T-helper 22 cell (primary cell): Measurements from ENCODE around the gene PARL.
"Not testable (repeated sequence)": the region's sequence is repeated elsewhere in the genome, so short reads cannot be mapped to it uniquely, and the experiment has no call there.

Experiments used
- DNase-seq: peaks from one replicate; pipeline ENCODE4 v3.0.0-alpha.2; 2020; ENCODE audit warnings: low read depth

The PARL gene

GRCh38 chr3:183904833-183905780, 20.4 kb upstream of the PARL start:
- no peak for DNase-seq

GRCh38 chr3:183898028-183898431, 13.3 kb upstream of the PARL start:
- no peak for DNase-seq

- DNase-seq = no peak
Observed at GRCh38 chr3:183897606-183898005, 12.9 kb upstream of the PARL start.

- DNase-seq = no peak
Observed at GRCh38 chr3:183896610-183897009, 11.9 kb upstream of the PARL start.

GRCh38 chr3:183896184-183896583, 11.5 kb upstream of the PARL start:
- no peak for DNase-seq

GRCh38 chr3:183895774-183896173, 11.1 kb upstream of the PARL start:
- no peak for DNase-seq

GRCh38 chr3:183895296-183895695, 10.6 kb upstream of the PARL start:
- no peak for DNase-seq

GRCh38 chr3:183892610-183893214, 8.0 kb upstream of the PARL start:
- no peak for DNase-seq

GRCh38 chr3:183885766-183886165, 1.1 kb upstream of the PARL start:
- DNase-seq = no peak

GRCh38 chr3:183884097-183884426, 618 bp downstream of the PARL start:
- DNase-seq = no peak

GRCh38 chr3:183883291-183884096, 1.2 kb downstream of the PARL start:
- DNase-seq = no peak

GRCh38 chr3:183880121-183880520, 4.6 kb downstream of the PARL start:
- DNase-seq = no peak

GRCh38 chr3:183879243-183879642, 5.4 kb downstream of the PARL start:
- no peak for DNase-seq

- DNase-seq = no peak
Observed at GRCh38 chr3:183878071-183878470, 6.6 kb downstream of the PARL start.

- not testable (repeated sequence) for DNase-seq
Observed at GRCh38 chr3:183877227-183877626, 7.5 kb downstream of the PARL start.

GRCh38 chr3:183875411-183875810, 9.3 kb downstream of the PARL start:
- no peak for DNase-seq

GRCh38 chr3:183873914-183874313, 10.8 kb downstream of the PARL start:
- DNase-seq = no peak

- no peak for DNase-seq
Observed at GRCh38 chr3:183871541-183871940, 13.1 kb downstream of the PARL start.

- no peak for DNase-seq
Observed at GRCh38 chr3:183870563-183870962, 14.1 kb downstream of the PARL start.

GRCh38 chr3:183868796-183869195, 15.9 kb downstream of the PARL start:
- DNase-seq = no peak

- no peak for DNase-seq
Observed at GRCh38 chr3:183862610-183863009, 22.1 kb downstream of the PARL start.

GRCh38 chr3:183857863-183858262, 26.8 kb downstream of the PARL start:
- no peak for DNase-seq
